Nephron (organoid): ENCODE data around the gene LIN28B.

Experiments
- H3K27ac Mint-ChIP-seq, 3 experiments: 2 replicates each; pipeline ENCODE4 v1.8.0; 2020; ENCODE audit warnings: mixed read lengths in 3 of 3, mild to moderate bottlenecking in 2 of 3, moderate library complexity in 1 of 3
- H3K27me3 Mint-ChIP-seq: 2 replicates; pipeline ENCODE4 v1.8.0; 2021; ENCODE audit warnings: low read depth, mild to moderate bottlenecking, moderate library complexity, mixed read lengths
- H3K36me3 Mint-ChIP-seq: 2 replicates; pipeline ENCODE4 v1.8.0; 2020; ENCODE audit warnings: low read depth, mixed read lengths
- H3K4me1 Mint-ChIP-seq: 2 replicates; pipeline ENCODE4 v1.8.0; 2020; ENCODE audit warnings: mixed read lengths
- H3K4me3 Mint-ChIP-seq, 3 experiments: 2 replicates each; pipeline ENCODE4 v1.8.0; 2020; ENCODE audit warnings: mild to moderate bottlenecking in 3 of 3, mixed read lengths in 3 of 3, moderate library complexity in 2 of 3
- H3K9me3 Mint-ChIP-seq: 2 replicates; pipeline ENCODE4 v1.8.0; 2020; ENCODE audit warnings: mixed read lengths
- CTCF ChIP-seq, 3 experiments: fragments of 200-600 bp; sonication (generic); IDR thresholded peaks; one replicate each; pipeline ENCODE4 v1.5.0; 2021; ENCODE audit warnings: antibody characterized with exemption in 3 of 3; ENCODE audit not compliant: unreplicated experiment in 3 of 3

The LIN28B gene

GRCh38 chr6:105056646-105057045 lies 99.7 kb downstream of the LIN28B start:
- Mint-ChIP-seq H3K4me3 (no peak overlapping the region), H3K9me3 (peaks cover 26% of the 10 kb centered on the region), H3K27ac (no peak overlapping the region), H3K36me3 (peaks cover 42% of the 10 kb centered on the region), H3K27me3 (no peaks in the 10 kb centered on the region), H3K4me1 (peaks cover 11% of the 10 kb centered on the region)
- TF ChIP-seq CTCF (IDR thresholded peaks at IDR 0.05; ENCODE audit: unreplicated experiment in 3 of 3) = no peak

GRCh38 chr6:105057160-105057559 lies 100.3 kb downstream of the LIN28B start:
- H3K4me3 Mint-ChIP-seq = no peak overlapping the region
- no peak overlapping the region for H3K27ac Mint-ChIP-seq
- no peak for TF ChIP-seq CTCF (IDR thresholded peaks at IDR 0.05; ENCODE audit: unreplicated experiment in 3 of 3)
- peaks cover 11% of the 10 kb centered on the region for H3K4me1 Mint-ChIP-seq
- peaks cover 41% of the 10 kb centered on the region for H3K36me3 Mint-ChIP-seq
- H3K27me3 Mint-ChIP-seq = no peaks in the 10 kb centered on the region
- H3K9me3 Mint-ChIP-seq = peaks cover 22% of the 10 kb centered on the region

GRCh38 chr6:105058316-105058715 lies 101.4 kb downstream of the LIN28B start:
- Mint-ChIP-seq H3K27me3 (no peaks in the 10 kb centered on the region), H3K36me3 (peaks cover 42% of the 10 kb centered on the region), H3K27ac (no peak overlapping the region), H3K4me3 (no peak overlapping the region), H3K4me1 (peaks cover 11% of the 10 kb centered on the region), H3K9me3 (peaks cover 19% of the 10 kb centered on the region)
- TF ChIP-seq CTCF (IDR thresholded peaks at IDR 0.05; ENCODE audit: unreplicated experiment in 3 of 3) = no peak

- no peaks in the 10 kb centered on the region for H3K27me3 Mint-ChIP-seq
- peaks cover 16% of the 10 kb centered on the region for H3K9me3 Mint-ChIP-seq
- H3K4me1 Mint-ChIP-seq = peaks cover 11% of the 10 kb centered on the region
- no peak for TF ChIP-seq CTCF (IDR thresholded peaks at IDR 0.05; ENCODE audit: unreplicated experiment in 3 of 3)
- H3K36me3 Mint-ChIP-seq = peaks cover 38% of the 10 kb centered on the region
- H3K27ac Mint-ChIP-seq = peak overlapping the region in 1 of 3 experiments; percentile 41
- H3K4me3 Mint-ChIP-seq = no peak overlapping the region
Observed at GRCh38 chr6:105058846-105059245, 101.9 kb downstream of the LIN28B start.

GRCh38 chr6:105066233-105066632 lies 109.3 kb downstream of the LIN28B start:
- TF ChIP-seq CTCF (IDR thresholded peaks at IDR 0.05; ENCODE audit: unreplicated experiment in 3 of 3) = no peak
- Mint-ChIP-seq H3K9me3 (no peaks in the 10 kb centered on the region), H3K4me1 (peaks cover 8% of the 10 kb centered on the region), H3K27me3 (no peaks in the 10 kb centered on the region), H3K4me3 (no peak overlapping the region), H3K36me3 (peaks cover 22% of the 10 kb centered on the region), H3K27ac (no peak overlapping the region)

GRCh38 chr6:105066836-105067235 lies 109.9 kb downstream of the LIN28B start:
- Mint-ChIP-seq H3K9me3 (no peaks in the 10 kb centered on the region), H3K4me3 (no peak overlapping the region)

More at GRCh38 chr6:105066836-105067235, 109.9 kb downstream of the LIN28B start:
- no peak for TF ChIP-seq CTCF (IDR thresholded peaks at IDR 0.05; ENCODE audit: unreplicated experiment in 3 of 3)
- no peaks in the 10 kb centered on the region for H3K27me3 Mint-ChIP-seq
- H3K27ac Mint-ChIP-seq = no peak overlapping the region
- peaks cover 8% of the 10 kb centered on the region for H3K4me1 Mint-ChIP-seq
- H3K36me3 Mint-ChIP-seq = peaks cover 21% of the 10 kb centered on the region
